Measurements from ENCODE around the gene AHR. TPM values are rescaled to one million over a fixed set of nuclear protein-coding genes. Genes with fewer than 3 reads are reported as not detected.

Gene AHR
- 114 and 167 TPM in 2 replicates for total RNA-seq

GRCh38 chr7:17298102-17298839 is at the start of gene AHR:
AHR (plus strand) TSS chr7:17298652; CDS start chr7:17299265, 613 bp downstream.

Small RNA genes lying within 50 kb of the gene (small RNA-seq; reads per million reads assigned to genes)
- gene RF00092 (ENCODE audit: low replicate concordance) = not detected

Measured in placental pericyte (primary cell).